ENCODE measurements around the gene CPT1A. TPM values are rescaled to one million over a fixed set of nuclear protein-coding genes. Genes with fewer than 3 reads are reported as not detected.

CPT1A gene
- polyA plus RNA-seq, 1 of the 3 experiments (the other 2 are of a cell fraction) = 31.2 TPM

GRCh38 chr11:68727783-68728182 lies 113.9 kb downstream of the CPT1A start:
- no peak overlapping the region for H3K9ac ChIP-seq
- ChIA-PET POLR2A (no interaction called here), CTCF (interaction anchor here (0.7 to 1.2 kb wide), 5 partner anchors 10 to 120 kb away, joined by 3 to 4 read pairs (median 3); no protein-coding TSS in a partner anchor)
- H4K20me1 ChIP-seq (ENCODE audit: insufficient read depth) = no peaks in the 10 kb centered on the region
- no peaks in the 10 kb centered on the region for H3F3A ChIP-seq (replicated peaks; ENCODE audit: insufficient read depth)
- 65% methylated on average over 6 of the region's 6 CpGs for WGBS (ENCODE audit: low lambda C conversion rate)
- H3K79me2 ChIP-seq (ENCODE audit: insufficient read depth) = no peaks in the 10 kb centered on the region
- no peaks in the 10 kb centered on the region for H3K9me3 ChIP-seq
- no peak overlapping the region for H3K4me2 ChIP-seq
- no peak overlapping the region for H2AFZ ChIP-seq (ENCODE audit: low read depth)
- no peaks in the 10 kb centered on the region; the same call in 1 of the 2 replicates for H3K27me3 ChIP-seq (ENCODE audit: insufficient read depth)
- H3K4me3 ChIP-seq (ENCODE audit: low read depth in 2 of 2, low read length in 1 of 2) = no peak overlapping the region
- H3K9me2 ChIP-seq = no peaks in the 10 kb centered on the region
- no peak for DNase-seq
- H3K27ac ChIP-seq (ENCODE audit: low read depth in 2 of 2, low read length in 1 of 2) = no peak overlapping the region
- H3K36me3 ChIP-seq (replicated peaks in 1 of 2; ENCODE audit: control insufficient read depth in 1 of 2, insufficient read depth in 2 of 2, low read length in 1 of 2) = no peaks in the 10 kb centered on the region
- H3K4me1 ChIP-seq (ENCODE audit: control insufficient read depth in 1 of 2, insufficient read depth in 2 of 2, low read depth in 1 of 2, low read length in 1 of 2) = no peaks in the 10 kb centered on the region
- TF ChIP-seq SMC3 (IDR thresholded peaks at IDR 0.05; ENCODE audit: low read depth, low read length) (peak; percentile 36; the same call in 1 of the 2 replicates), MAX (IDR thresholded peaks at IDR 0.05; ENCODE audit: low read depth) (no peak), RAD21 (IDR thresholded peaks at IDR 0.05; ENCODE audit: low read length) (peak; percentile 61)

GRCh38 chr11:68724293-68724692 lies 117.4 kb downstream of the CPT1A start:
- Histone ChIP-seq H3K4me1 (ENCODE audit: control insufficient read depth in 1 of 2, insufficient read depth in 2 of 2, low read depth in 1 of 2, low read length in 1 of 2) (no peaks in the 10 kb centered on the region), H4K20me1 (ENCODE audit: insufficient read depth) (no peaks in the 10 kb centered on the region), H3K9me2 (no peaks in the 10 kb centered on the region), H3K79me2 (ENCODE audit: insufficient read depth) (no peaks in the 10 kb centered on the region), H3K9me3 (no peaks in the 10 kb centered on the region), H3K36me3 (replicated peaks in 1 of 2; ENCODE audit: control insufficient read depth in 1 of 2, insufficient read depth in 2 of 2, low read length in 1 of 2) (no peaks in the 10 kb centered on the region), H3K27me3 (ENCODE audit: insufficient read depth) (no peaks in the 10 kb centered on the region; the same call in 1 of the 2 replicates), H2AFZ (ENCODE audit: low read depth) (no peak overlapping the region), H3K9ac (no peak overlapping the region), H3K27ac (ENCODE audit: low read depth in 2 of 2, low read length in 1 of 2) (no peak overlapping the region), H3F3A (replicated peaks; ENCODE audit: insufficient read depth) (no peaks in the 10 kb centered on the region), H3K4me2 (no peak overlapping the region), H3K4me3 (ENCODE audit: low read depth in 2 of 2, low read length in 1 of 2) (no peak overlapping the region)
- 72% methylated on average over 4 of the region's 4 CpGs for WGBS (ENCODE audit: low lambda C conversion rate)
- no peak for TF ChIP-seq MXI1 (IDR thresholded peaks at IDR 0.05; ENCODE audit: low read depth, low read length)
- no peak for TF ChIP-seq FOSL2 (IDR thresholded peaks at IDR 0.05; ENCODE audit: borderline replicate concordance, low read depth)
- no peak for TF ChIP-seq YY1 (IDR thresholded peaks at IDR 0.05; ENCODE audit: low read depth)
- no peak for TF ChIP-seq TCF12 (IDR thresholded peaks at IDR 0.05)
- no peak for TF ChIP-seq GATA2 (CRISPR knock-in tag; IDR thresholded peaks at IDR 0.05)
- no peak for TF ChIP-seq JUND (IDR thresholded peaks at IDR 0.05)
- no peak for TF ChIP-seq EP300 (IDR thresholded peaks at IDR 0.05; ENCODE audit: borderline replicate concordance in 1 of 2, low read depth in 1 of 2, low read length in 1 of 2)
- no peak for TF ChIP-seq FOXM1 (IDR thresholded peaks at IDR 0.05; ENCODE audit: low read depth)
- TF ChIP-seq RAD21 (IDR thresholded peaks at IDR 0.05; ENCODE audit: low read length) = no peak
- TF ChIP-seq MEF2A (IDR thresholded peaks at IDR 0.05; ENCODE audit: borderline replicate concordance, low read depth) = no peak
- TF ChIP-seq USF1 (IDR thresholded peaks at IDR 0.05; ENCODE audit: borderline replicate concordance, low read depth) = no peak
- TF ChIP-seq REST (IDR thresholded peaks at IDR 0.05; ENCODE audit: low read depth, low read length) = no peak
- TF ChIP-seq POLR2AphosphoS5 (IDR thresholded peaks at IDR 0.05; ENCODE audit: low read depth, low read length) = no peak
- TF ChIP-seq MAX (IDR thresholded peaks at IDR 0.05; ENCODE audit: low read depth) = no peak
- no peak for TF ChIP-seq ELF1 (IDR thresholded peaks at IDR 0.05)
- no peak for TF ChIP-seq RFX5 (IDR thresholded peaks at IDR 0.05; ENCODE audit: low read length)
- CTCF ChIA-PET = no interaction called here
- POLR2A ChIA-PET = no interaction called here
- DNase-seq = no peak

Data from SK-N-SH (cell line).